Activated CD8-positive, alpha-beta memory T cell treated with anti-CD3 and anti-CD28 coated beads, Interleukin-2, amount 50 U/mL, for 1 hour (primary cell): Measurements from ENCODE around the gene SMS.

Source experiments
- DNase-seq: peaks from one replicate; pipeline ENCODE4 v3.0.0-alpha.2; 2020; ENCODE audit errors: extremely low read depth

The SMS gene

GRCh38 chrX:21940356-21940829, at the start of gene SMS:
TSS of gene SMS (plus strand) at chrX:21940709. CDS start at chrX:21940825, 116 bp downstream.
- DNase-seq, result no peak

GRCh38 chrX:21905313-21905712, 35.2 kb upstream of the SMS start:
- no peak for DNase-seq

- DNase-seq, result no peak
Measured at GRCh38 chrX:21905953-21906352, 34.6 kb upstream of the SMS start.

- no peak for DNase-seq
Measured at GRCh38 chrX:21907260-21907659, 33.2 kb upstream of the SMS start.

- DNase-seq, result no peak
Measured at GRCh38 chrX:21911481-21911880, 29.0 kb upstream of the SMS start.

- no peak for DNase-seq
Measured at GRCh38 chrX:21912220-21912619, 28.3 kb upstream of the SMS start.

- no peak for DNase-seq
Measured at GRCh38 chrX:21912989-21913388, 27.5 kb upstream of the SMS start.

- DNase-seq, result no peak
Measured at GRCh38 chrX:21926116-21926515, 14.4 kb upstream of the SMS start.

- no peak for DNase-seq
Measured at GRCh38 chrX:21926527-21927278, 13.8 kb upstream of the SMS start.

- no peak for DNase-seq
Measured at GRCh38 chrX:21929209-21929608, 11.3 kb upstream of the SMS start.

GRCh38 chrX:21930986-21931385, 9.5 kb upstream of the SMS start:
- DNase-seq, result no peak

GRCh38 chrX:21932292-21933002, 8.1 kb upstream of the SMS start:
- DNase-seq, result no peak

GRCh38 chrX:21933077-21933476, 7.4 kb upstream of the SMS start:
- no peak for DNase-seq

- DNase-seq, result no peak
Measured at GRCh38 chrX:21934414-21934813, 6.1 kb upstream of the SMS start.

GRCh38 chrX:21939906-21940305, 603 bp upstream of the SMS start:
- DNase-seq, result no peak

GRCh38 chrX:21943460-21944135, 3.1 kb downstream of the SMS start:
- DNase-seq, result no peak

GRCh38 chrX:21944136-21944615, 3.7 kb downstream of the SMS start:
- DNase-seq, result no peak

GRCh38 chrX:21946925-21947641, 6.6 kb downstream of the SMS start:
- no peak for DNase-seq

- DNase-seq, result no peak
Measured at GRCh38 chrX:21947671-21948070, 7.2 kb downstream of the SMS start.

- DNase-seq, result no peak
Measured at GRCh38 chrX:21948897-21949578, 8.5 kb downstream of the SMS start.

- no peak for DNase-seq
Measured at GRCh38 chrX:21949689-21950088, 9.2 kb downstream of the SMS start.
